Left lung (tissue), 10 donors: ENCODE data around the gene ANKRD9. TPM values are rescaled to one million over a fixed set of nuclear protein-coding genes. Genes with fewer than 3 reads are reported as not detected.
"Not testable (repeated sequence)": the region's sequence is repeated elsewhere in the genome, so short reads cannot be mapped to it uniquely, and the experiment has no call there.

ENCODE experiments used
- ATAC-seq: fragments of 200-7000 bp; cut with Tn5 transposase; one replicate; pipeline ENCODE4 v1.9.1; 2020; ENCODE audit warnings: moderate library complexity
- DNase-seq, 4 donors: peaks; one replicate each; pipeline ENCODE4 v3.0.0-alpha.2; 2013 to 2020
- H3K27ac ChIP-seq, 2 donors: fragments of 200-600 bp; sonication (generic) in 1 of 2; one replicate each; pipeline versions ENCODE4 v1.5.0 to v1.8.0; 2020 to 2021
- H3K27me3 ChIP-seq, 2 donors: fragments of 200-600 bp; sonication (generic) in 1 of 2; one replicate each; pipeline versions ENCODE4 v1.5.0 to v1.8.0; 2020 to 2021
- H3K36me3 ChIP-seq, 2 donors: fragments of 200-600 bp; sonication (generic) in 1 of 2; one replicate each; pipeline versions ENCODE4 v1.5.0 to v1.8.0; 2020 to 2021
- H3K4me1 ChIP-seq, 2 donors: fragments of 200-600 bp; one replicate each; pipeline ENCODE4 v1.8.0; 2021
- H3K4me3 ChIP-seq, 2 donors: fragments of 200-600 bp; sonication (generic) in 1 of 2; one replicate each; pipeline versions ENCODE4 v1.5.0 to v1.8.0; 2020 to 2021; ENCODE audit warnings: mild to moderate bottlenecking in 1 of 2
- H3K9me3 ChIP-seq, 2 donors: fragments of 200-600 bp; sonication (generic) in 1 of 2; one replicate each; pipeline versions ENCODE4 v1.5.0 to v1.8.0; 2020 to 2021
- intact Hi-C, 2 donors: fragments of 100-400 bp; cut with DNase I; formaldehyde crosslinking; loops; one replicate each; pipeline versions ENCODE4 v1.11.2 to v1.14.2; 2022
- polyA plus RNA-seq, 6 donors: library from polyadenylated mRNA; unstranded; fragments of 120-200 nt; gene quantifications; one replicate each; pipeline ENCODE4 v1.2.1, GENCODE V29; 2013; ENCODE audit not compliant: insufficient read length in 6 of 6
- total RNA-seq, 2 donors: library from RNA; stranded (reverse); fragmentation: NEBNext Ultra II Directional; extraction: Animal tissue kit (Norgen Biotek cat#: 25700); gene quantifications; one replicate each; pipeline ENCODE4 v1.2.1, GENCODE V29; 2021
- TF ChIP-seq, protein P1 (sequence below), 2 donors: fragments of 200-600 bp; sonication (generic) in 1 of 2; IDR thresholded peaks; one replicate each; pipeline versions ENCODE4 v1.5.0 to v1.8.0; 2021; ENCODE audit warnings: antibody characterized with exemption in 2 of 2
- donor health status: DM: no; HTN: yes; CAD: no.
- donor health status: DM: no; HTN: no; CAD: no.

Gene ANKRD9
- total and polyA plus RNA-seq, 8 donors = 3.4 to 32.3 (median 4.8) TPM

- H3K9me3 ChIP-seq = no peaks in the 10 kb centered on the region
- no peaks in the 10 kb centered on the region for H3K27me3 ChIP-seq
- H3K4me3 ChIP-seq = peak overlapping the region; percentile 41 to 51
- H3K4me1 ChIP-seq = peaks cover 11 to 36% of the 10 kb centered on the region in 2 donors
- peak; percentile 95 to 100 (median 99) for DNase-seq
- no peaks in the 10 kb centered on the region for H3K36me3 ChIP-seq
- intact Hi-C loops = no loop called here
- peak; percentile 94 for ATAC-seq
- peak overlapping the region; percentile 82 to 83 for H3K27ac ChIP-seq
- TF ChIP-seq, protein P1, sequence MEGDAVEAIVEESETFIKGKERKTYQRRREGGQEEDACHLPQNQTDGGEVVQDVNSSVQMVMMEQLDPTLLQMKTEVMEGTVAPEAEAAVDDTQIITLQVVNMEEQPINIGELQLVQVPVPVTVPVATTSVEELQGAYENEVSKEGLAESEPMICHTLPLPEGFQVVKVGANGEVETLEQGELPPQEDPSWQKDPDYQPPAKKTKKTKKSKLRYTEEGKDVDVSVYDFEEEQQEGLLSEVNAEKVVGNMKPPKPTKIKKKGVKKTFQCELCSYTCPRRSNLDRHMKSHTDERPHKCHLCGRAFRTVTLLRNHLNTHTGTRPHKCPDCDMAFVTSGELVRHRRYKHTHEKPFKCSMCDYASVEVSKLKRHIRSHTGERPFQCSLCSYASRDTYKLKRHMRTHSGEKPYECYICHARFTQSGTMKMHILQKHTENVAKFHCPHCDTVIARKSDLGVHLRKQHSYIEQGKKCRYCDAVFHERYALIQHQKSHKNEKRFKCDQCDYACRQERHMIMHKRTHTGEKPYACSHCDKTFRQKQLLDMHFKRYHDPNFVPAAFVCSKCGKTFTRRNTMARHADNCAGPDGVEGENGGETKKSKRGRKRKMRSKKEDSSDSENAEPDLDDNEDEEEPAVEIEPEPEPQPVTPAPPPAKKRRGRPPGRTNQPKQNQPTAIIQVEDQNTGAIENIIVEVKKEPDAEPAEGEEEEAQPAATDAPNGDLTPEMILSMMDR (IDR thresholded peaks at IDR 0.05) = peak; percentile 94 to 100
Observed at GRCh38 chr14:102524451-102525218, 15.1 kb upstream of the ANKRD9 start.

DNA sequence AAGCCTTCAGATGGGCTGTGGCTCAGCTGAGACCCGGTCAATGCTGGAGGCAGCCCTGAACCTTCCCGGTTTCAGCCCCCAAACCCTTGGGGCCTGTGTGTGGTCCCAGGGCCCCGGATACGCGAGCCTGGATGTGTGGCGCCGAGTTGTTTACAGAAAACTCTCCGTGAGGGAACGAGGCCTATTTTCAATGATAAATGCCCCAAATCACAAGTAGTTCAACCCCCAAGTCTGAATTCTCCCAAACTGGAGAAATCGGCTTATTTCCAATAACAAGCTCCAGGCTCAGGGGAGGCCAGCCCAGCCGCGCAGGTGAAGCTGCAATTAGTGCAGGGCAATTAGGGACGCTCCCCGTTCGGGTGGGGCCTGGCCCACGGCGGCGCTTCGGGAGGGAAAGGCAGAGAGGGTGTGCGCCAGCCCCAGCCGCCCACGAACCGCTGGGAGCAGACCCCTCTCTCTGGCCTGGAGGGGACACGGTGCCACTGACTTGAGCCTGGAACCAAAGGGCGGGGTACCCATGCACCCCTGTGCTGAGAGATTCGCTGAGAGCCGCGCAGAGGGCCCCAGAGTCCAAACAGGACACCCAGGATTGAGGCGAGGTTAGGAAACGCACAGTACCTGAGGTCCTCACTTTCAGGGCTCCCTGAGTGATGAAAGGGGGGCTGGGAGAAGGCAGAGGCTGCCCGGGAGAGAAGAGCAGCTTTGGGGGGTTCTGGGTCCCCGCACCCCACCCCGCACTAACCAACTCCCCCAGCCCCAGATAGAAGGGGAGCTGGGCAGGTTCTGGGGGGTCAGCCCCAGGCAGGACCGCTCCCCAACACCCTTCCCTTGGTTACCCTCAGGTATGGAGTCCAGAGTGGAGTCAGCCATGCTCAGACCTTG lies 14.2 kb upstream of the ANKRD9 start:
- DNase-seq = no peak
- Histone ChIP-seq H3K27ac (peak overlapping the region in 1 of 2 donors; percentile 82), H3K4me3 (peak overlapping the region; percentile 41 to 51), H3K36me3 (no peaks in the 10 kb centered on the region), H3K27me3 (no peaks in the 10 kb centered on the region), H3K4me1 (peaks cover 11 to 36% of the 10 kb centered on the region in 2 donors), H3K9me3 (no peaks in the 10 kb centered on the region)
- TF ChIP-seq, protein P1 (IDR thresholded peaks at IDR 0.05) = no peak
- intact Hi-C loops = no loop called here
- no peak for ATAC-seq

GRCh38 chr14:102523200-102523568 lies 13.6 kb upstream of the ANKRD9 start:
- Histone ChIP-seq H3K36me3 (no peaks in the 10 kb centered on the region), H3K9me3 (no peaks in the 10 kb centered on the region), H3K27ac (no peak overlapping the region), H3K4me1 (peaks cover 11 to 30% of the 10 kb centered on the region in 2 donors), H3K4me3 (no peak overlapping the region), H3K27me3 (no peaks in the 10 kb centered on the region)
- TF ChIP-seq, protein P1 (IDR thresholded peaks at IDR 0.05) = no peak
- DNase-seq (no peak), ATAC-seq (no peak)
- intact Hi-C loops = no loop called here

GRCh38 chr14:102519709-102520108 lies 10.1 kb upstream of the ANKRD9 start:
- not testable (repeated sequence) for H3K36me3 ChIP-seq, DNase-seq, ATAC-seq, H3K27ac ChIP-seq, H3K27me3 ChIP-seq, H3K9me3 ChIP-seq, H3K4me3 ChIP-seq
- intact Hi-C loops = loop anchor here in 1 of 2 donors (5.0 kb wide), 1 partner anchor 82 kb away; no protein-coding TSS in a partner anchor
- peaks cover 6 to 24% of the 10 kb centered on the region in 2 donors for H3K4me1 ChIP-seq

- Histone ChIP-seq H3K27ac (no peak overlapping the region), H3K4me1 (peaks cover 0 to 12% of the 10 kb centered on the region in 2 donors), H3K4me3 (no peak overlapping the region), H3K27me3 (no peaks in the 10 kb centered on the region), H3K9me3 (no peaks in the 10 kb centered on the region), H3K36me3 (no peaks in the 10 kb centered on the region)
- intact Hi-C loops = loop anchor here in 1 of 2 donors (5.0 kb wide), 1 partner anchor 81 kb away; no protein-coding TSS in a partner anchor
- ATAC-seq (no peak), DNase-seq (peak in 1 of 4 donors; percentile 55)
- TF ChIP-seq, protein P1 (IDR thresholded peaks at IDR 0.05) = no peak
Observed at GRCh38 chr14:102518063-102518648, 8.6 kb upstream of the ANKRD9 start.
